NCI-H226 (cell line): ENCODE measurements around the gene PIK3R1.
"Not testable (repeated sequence)": the region's sequence is repeated elsewhere in the genome, so short reads cannot be mapped to it uniquely, and the experiment has no call there.

Experiments
- DNase-seq: peaks from one replicate; pipeline ENCODE4 v3.0.0-alpha.2; 2015

Gene PIK3R1

GRCh38 chr5:68193481-68194036 is 22.0 kb upstream of the PIK3R1 start:
- DNase-seq, result no peak

DNA sequence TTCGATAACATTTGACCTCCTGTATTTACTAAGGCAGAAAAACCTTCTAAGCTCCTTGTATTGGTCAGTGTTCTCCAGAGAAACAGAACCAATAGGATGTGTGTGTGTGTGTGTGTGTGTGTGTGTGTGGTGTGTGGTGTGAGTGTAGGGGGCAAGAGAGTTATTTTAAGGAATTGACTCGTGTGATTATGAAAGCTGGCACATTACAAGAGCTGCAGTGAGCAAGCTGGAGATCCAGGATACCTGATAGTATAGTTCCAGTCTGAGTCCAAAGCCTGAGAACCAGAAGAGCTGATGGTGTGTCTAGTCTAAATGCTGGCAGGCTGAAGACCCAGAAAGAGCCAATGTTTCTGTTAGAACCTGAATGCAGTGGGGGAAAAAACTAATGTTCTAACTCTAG is 21.2 kb upstream of the PIK3R1 start:
- DNase-seq, result peak; percentile 24

DNA sequence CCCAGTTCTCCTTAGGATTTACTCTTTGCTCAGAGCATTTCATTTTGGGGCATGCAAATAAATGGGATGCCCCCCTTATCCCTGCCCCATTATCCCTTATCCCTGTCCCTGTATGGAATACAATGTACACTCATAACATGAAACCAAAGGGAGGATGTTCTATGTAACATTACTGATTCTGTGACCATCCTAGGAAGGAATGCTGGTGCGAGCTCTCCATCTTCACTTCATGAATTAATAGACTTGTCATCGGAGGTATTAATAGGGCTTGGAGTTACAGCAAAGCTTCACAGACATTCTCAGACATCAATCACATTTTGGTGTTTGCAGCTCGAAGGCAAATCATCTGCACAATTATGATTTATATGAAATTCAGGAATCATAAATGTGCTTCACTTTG is 20.4 kb upstream of the PIK3R1 start:
- DNase-seq, result no peak

- no peak for DNase-seq
Measured at GRCh38 chr5:68196876-68197275, 18.7 kb upstream of the PIK3R1 start.

GRCh38 chr5:68200288-68200687 is 15.3 kb upstream of the PIK3R1 start:
- DNase-seq, result no peak

- not testable (repeated sequence) for DNase-seq
Measured at GRCh38 chr5:68210654-68211053, 4.9 kb upstream of the PIK3R1 start.

DNA sequence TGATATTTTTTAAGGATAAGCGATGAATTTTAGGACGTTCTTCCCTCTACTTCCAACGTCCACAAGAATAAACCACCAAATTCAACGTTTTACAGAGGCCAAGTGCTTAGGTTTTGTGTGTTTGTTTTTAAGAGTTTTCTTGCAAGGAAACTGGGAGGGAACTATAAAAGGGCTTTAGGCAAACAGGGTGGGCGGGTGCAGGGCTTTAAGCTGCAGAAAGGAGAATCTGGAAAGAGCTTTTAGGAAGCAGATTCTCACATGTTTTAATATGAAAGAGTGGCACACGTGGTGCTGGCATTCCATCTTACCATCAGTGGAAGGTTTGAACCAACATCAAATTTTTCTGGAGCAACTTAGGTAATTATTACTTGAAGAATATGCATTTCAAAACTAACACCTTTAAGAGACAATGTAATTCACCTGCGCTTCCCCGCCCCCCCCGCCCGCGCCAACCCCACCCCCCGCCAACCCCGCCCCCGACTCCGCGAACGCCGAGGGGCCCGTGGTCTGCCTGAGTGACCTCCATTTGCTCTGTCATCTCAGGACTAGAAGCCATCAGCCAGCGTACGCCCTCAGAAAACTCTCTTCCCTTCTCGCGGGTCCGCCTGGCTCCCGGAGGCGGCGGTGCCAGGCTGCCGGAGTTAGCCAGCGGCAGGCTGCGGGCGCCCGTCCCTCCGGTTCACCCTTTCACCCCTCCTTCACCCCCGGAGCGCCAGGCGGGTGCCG is 911 bp upstream of the PIK3R1 start:
- no peak for DNase-seq

DNA sequence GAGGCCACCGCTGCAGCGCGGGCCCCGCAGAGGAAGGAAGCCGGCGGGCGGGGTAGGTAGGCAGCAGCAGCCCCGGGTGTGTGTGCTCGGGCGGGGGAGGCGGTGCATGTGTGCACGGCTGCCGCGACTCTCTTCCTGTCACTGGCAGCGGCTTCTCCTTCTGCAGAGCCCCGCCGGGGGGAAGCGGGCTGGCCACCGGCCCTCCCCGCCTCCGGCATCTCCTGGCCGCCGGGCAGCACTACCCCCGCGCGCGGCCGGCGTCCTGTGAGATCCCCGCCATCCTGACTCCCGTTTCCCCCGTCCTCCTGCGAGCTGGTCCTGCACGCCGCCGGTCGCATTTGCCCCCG is 315 bp downstream of the PIK3R1 start:
- DNase-seq, result no peak

GRCh38 chr5:68216245-68217046 is 890 bp downstream of the PIK3R1 start:
- peak; percentile 3 for DNase-seq

- DNase-seq, result no peak
Measured at GRCh38 chr5:68217047-68217355, 1.4 kb downstream of the PIK3R1 start.

DNA sequence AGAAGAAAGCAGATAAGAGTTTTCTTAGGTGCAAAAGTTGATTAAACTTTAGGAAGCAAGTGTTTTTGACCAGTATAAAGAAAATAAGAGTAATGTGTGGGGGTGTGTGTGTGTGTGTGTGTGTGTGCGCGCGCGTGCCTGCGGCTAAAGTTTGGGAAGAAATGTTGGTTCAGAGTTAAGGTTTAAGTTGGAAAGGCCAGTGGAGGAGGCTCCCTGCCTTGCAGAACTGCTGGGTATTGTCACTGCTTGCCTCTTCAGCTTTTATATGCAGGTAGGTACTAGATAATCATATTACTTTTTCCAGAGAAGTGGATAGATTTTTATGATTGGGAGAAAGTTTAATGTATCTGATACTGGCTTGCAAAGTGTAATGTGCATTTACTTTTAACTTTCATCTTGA is 2.0 kb downstream of the PIK3R1 start:
- no peak for DNase-seq

- no peak for DNase-seq
Measured at GRCh38 chr5:68219161-68219816, 3.7 kb downstream of the PIK3R1 start.

- no peak for DNase-seq
Measured at GRCh38 chr5:68220260-68220659, 4.7 kb downstream of the PIK3R1 start.

GRCh38 chr5:68220914-68221313 is 5.4 kb downstream of the PIK3R1 start:
- no peak for DNase-seq

- no peak for DNase-seq
Measured at GRCh38 chr5:68221488-68221887, 5.9 kb downstream of the PIK3R1 start.

GRCh38 chr5:68222310-68222709 is 6.8 kb downstream of the PIK3R1 start:
- DNase-seq, result no peak

GRCh38 chr5:68222824-68223354 is 7.3 kb downstream of the PIK3R1 start:
- DNase-seq, result no peak

- no peak for DNase-seq
Measured at GRCh38 chr5:68223904-68224303, 8.3 kb downstream of the PIK3R1 start.

- no peak for DNase-seq
Measured at GRCh38 chr5:68224509-68225187, 9.1 kb downstream of the PIK3R1 start.

DNA sequence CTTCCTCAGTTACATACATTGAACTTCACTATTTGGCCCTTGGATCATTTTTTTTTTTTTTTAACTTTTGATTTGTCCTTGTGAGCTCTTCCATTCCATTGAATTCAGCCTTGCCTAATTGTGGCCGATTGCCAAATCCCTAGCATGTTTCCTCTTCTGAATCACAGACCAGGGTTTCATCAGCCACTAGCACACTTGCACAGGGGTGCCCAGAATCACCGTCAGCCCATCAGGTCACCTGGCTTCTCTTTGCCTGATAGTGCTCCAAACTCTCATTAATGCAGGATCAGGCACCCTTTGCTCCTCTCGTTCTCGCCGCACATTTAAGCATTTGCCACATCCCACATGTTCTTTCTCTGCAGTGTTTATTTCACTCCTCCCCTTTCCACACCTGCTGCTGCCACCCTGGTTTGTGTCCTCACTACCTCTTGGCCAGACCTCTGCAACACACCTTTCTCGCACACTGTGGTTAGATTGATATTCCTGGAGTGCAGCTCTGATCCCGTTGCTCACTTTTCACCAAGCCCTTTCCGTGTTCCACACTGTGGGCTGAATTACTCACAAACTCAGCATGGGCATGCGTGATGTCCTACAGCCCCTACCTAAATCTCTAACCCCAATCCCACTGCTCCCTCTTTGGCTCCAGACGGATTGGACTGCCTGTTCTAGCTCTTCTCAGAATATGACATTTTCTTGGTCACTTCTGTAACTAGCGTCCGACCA is 9.8 kb downstream of the PIK3R1 start:
- peak; percentile 34 for DNase-seq

- DNase-seq, result no peak
Measured at GRCh38 chr5:68225911-68226545, 10.5 kb downstream of the PIK3R1 start.

DNA sequence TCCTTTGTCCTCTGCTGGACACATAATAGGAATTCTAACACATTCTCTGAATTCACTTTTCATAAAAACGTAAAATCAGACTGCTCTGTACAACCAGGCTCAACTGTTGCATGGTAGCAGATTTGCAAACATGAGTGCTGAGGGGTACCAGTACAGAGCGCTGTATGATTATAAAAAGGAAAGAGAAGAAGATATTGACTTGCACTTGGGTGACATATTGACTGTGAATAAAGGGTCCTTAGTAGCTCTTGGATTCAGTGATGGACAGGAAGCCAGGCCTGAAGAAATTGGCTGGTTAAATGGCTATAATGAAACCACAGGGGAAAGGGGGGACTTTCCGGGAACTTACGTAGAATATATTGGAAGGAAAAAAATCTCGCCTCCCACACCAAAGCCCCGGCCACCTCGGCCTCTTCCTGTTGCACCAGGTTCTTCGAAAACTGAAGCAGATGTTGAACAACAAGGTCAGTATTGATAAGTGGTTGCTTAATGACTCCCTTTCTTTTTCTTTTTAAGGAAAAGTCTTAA is 11.1 kb downstream of the PIK3R1 start:
- no peak for DNase-seq
